Measurements from ENCODE around the gene SOX10.
A peak's percentile ranks its signal among the peaks of the same experiment; 100 is the strongest.
"Not testable (repeated sequence)": the region's sequence is repeated elsewhere in the genome, so short reads cannot be mapped to it uniquely, and the experiment has no call there.

Gene SOX10

GRCh38 chr22:37959231-37959825, 25.0 kb downstream of the SOX10 start:
- no peak for DNase-seq

DNA sequence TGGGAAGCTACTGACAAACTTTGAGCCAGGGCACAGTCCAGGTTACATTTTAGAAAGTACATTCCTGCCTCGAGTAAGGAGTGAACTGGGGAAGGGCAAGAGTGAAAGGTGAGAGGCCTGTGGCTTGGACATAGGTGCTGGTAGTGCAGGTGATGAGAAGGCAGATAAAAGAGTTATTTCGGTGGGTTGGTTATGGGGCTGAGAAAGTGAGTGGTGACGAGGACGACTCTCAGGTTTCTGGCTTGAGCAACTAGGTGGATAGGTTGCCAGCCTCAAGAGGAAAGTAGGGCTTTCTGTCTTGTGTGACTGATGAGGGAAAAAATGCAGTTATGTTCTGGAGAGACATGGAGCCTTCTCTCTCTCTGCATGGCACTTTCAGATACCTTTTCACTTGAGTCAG, 27.1 kb downstream of the SOX10 start:
- DNase-seq, result no peak

DNA sequence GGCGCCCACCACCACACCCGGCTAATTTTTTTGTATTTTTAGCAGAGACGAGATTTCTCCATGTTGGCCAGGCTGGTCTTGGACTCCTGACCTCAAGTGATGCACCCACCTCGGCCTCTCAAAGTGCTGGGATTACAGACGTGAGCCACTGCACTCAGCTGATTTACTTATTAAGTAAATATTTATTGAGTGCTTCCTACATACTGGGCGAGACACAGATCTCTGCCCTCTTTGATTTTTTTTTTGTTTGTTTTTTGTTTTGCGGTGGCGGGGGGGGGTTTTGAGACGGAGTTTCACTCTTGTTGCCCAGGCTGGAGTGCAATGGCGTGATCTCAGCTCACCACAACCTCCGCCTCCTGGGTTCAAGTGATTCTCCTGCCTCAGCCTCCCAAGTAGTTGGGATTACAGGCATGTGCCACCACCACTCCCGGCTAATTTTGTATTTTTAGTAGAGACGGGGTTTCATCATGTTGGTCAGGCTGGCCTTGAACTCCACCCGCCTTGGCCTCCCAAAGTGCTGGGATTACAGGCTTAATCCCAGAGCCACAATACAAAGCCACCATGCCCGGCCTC, 28.4 kb downstream of the SOX10 start:
- DNase-seq, result not testable (repeated sequence)

DNA sequence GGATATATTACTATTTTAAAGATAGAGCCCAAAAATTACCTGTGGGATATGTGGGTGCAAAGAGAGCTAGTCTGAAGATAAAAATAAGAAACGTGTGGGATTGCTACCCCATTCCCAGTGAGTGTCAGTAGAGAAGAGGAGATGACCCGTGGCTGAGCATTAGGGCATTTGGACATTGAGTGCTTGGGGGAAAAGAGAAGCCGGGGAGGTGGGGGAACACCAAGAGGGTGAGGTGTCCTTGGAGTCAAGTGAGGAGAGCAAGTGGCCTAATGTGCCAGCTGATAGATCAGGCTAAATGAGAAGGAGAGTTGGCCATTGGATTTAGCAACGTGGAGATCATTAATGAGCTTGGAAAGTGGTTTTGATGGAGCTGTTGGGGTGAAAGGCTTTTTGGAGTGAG, 29.7 kb downstream of the SOX10 start:
- DNase-seq, result no peak

DNA sequence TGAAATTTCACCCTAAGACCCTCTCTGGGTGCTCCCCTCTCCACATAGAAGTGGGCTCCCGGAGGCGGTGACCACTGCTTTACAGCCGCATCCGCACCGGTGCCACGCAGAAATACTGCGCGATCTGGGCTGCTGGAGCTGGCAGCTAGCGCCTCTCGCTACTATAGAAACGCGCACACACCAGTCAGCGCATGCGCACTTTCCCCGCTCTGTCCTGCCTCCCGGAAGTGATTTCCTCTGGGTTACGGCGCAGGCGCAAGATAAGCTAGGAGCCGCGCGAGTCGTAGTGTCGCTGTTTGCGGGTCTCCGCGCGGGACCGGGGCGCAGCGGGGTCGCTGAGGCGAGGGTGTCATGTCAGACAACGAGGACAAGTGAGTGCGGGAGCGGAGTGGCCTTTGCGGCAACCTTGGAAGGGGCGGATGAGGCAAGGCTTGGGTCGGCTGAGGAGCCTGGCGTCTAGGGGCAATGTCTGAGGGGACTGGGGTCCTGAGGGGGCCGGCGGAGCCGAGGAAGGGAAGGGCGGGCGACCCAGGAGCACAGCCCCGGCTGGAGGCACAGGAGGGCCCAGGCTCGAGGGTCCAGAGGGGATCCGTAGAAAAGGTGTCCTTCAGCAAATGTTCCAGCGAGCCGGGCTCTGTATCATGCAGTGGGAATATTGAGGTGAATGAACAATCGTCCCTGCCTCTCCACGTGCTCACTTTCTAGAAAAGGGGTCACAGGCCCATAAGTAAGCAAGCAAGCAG, 30.7 kb downstream of the SOX10 start, which contains the start of the genes C22orf23 and POLR2F:
Gene C22orf23, minus strand, starts transcription at position 165 of the 743 bp plus-strand sequence. CDS start 452 bp downstream, outside the sequence.
Gene POLR2F, plus strand, starts transcription at position 263 of the 743 bp plus-strand sequence. Its CDS starts 89 bp downstream, at position 352.
- DNase-seq, result peak; percentile 78

DNA sequence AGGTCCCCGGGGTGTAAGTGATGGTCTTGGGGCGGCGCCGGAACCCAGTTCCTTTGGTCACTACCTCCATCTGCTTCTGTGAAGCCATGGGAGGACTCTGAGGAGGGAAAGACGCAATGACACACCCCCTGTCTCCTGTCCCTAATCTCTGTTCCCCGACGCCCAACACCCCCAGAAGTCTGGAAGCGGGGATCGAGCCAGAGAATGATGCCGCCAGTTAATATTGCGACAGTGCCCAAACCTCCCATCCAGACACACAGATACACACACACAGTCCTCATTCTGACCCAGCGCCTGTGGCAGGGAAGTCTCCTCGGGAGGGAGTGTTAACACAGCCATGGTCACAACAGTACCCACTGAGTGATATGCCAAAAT, 31.3 kb downstream of the SOX10 start:
- no peak for DNase-seq

- not testable (repeated sequence) for DNase-seq
Measured at GRCh38 chr22:37952629-37953028, 31.7 kb downstream of the SOX10 start.

DNA sequence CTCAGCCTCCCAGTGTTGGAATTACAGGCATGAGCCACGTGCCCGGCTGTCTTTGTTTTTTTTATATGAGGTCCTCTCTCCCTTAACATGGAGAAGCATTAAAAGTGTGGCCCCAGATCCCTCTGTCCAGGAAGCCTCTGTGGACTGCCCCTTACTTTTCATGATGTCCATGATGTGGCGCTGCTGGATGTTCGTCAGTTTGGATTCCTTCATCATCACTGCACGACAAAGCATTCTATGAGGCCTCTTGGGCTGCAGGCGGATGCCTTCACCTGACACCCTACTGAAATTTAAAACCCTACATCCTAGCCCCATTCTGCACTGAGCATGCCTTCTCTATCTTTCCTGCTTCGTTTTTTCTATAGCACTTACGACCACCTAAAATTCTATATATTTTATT, 33.0 kb downstream of the SOX10 start:
- no peak for DNase-seq

DNA sequence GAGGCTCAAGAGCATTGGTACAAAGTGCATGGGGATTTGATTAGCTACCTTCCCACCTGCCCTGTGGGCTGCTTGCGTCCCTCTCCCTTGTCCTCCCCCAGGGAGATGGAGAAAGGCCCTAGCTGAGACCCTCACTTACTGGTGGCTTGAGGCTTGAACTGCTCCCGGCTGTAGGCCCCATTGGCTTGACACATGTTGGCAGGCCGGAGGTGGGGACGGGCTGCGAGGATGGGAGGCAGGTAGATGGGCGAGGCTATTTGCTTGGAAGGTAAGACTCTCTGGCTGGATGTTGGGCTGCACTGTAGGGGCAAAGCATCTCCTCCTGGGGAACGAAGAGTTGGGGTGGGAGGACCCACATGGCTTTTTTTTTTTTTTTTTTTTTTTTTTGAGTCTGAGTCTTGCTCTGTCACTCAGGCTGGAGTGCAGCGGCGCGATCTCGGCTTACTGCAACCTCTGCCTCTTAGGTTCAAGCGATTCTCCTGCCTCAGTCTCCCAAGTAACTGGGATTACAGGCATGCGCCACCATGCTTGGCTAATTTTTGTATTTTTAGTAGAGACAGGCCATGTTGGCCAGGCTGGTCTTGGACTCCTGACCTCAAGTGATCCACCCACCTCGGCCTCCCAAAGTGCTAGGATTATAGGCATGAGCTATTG, 37.1 kb downstream of the SOX10 start:
- not testable (repeated sequence) for DNase-seq

GRCh38 chr22:37944423-37944822, 39.9 kb downstream of the SOX10 start:
- not testable (repeated sequence) for DNase-seq

DNA sequence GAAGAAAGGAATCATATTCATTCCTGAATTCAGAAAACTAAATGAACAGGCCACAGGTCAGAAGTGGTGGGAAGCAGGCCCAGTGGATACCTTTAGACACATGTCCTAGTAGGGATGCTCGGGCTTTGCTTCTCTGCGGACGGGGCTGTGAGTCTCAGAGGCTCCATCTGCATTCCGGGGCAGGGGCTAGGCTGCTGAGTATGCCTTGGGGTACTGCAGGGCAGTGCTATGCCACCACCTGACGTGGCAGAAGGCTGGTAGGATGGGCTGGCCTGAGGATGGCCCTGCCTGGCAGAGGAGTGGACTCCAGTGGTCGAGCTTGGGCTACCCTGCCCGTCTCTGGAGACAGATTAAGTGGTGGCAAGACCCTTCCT, 40.5 kb downstream of the SOX10 start:
- DNase-seq, result no peak

- no peak for DNase-seq
Measured at GRCh38 chr22:37943136-37943824, 41.1 kb downstream of the SOX10 start.

DNA sequence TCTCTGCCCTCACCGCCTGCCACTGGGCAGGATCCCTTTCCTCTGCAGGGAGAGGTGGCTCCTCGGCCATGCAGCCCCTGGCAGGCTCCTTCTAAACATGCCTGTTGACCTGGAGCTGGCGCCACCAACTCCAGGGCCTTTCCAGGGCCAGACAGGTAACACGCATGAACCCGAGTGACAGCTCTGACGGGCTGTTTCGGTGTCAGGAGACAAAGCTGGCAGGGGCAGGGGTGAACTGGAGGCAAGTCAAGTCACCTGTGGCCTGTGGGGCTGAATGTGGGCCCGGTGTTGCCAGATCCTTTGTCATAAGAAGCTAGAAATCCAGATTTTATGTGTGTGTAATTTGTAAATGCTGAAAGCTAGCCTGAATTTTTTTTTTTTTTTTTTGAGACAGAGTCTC, 42.2 kb downstream of the SOX10 start:
- DNase-seq, result no peak

DNA sequence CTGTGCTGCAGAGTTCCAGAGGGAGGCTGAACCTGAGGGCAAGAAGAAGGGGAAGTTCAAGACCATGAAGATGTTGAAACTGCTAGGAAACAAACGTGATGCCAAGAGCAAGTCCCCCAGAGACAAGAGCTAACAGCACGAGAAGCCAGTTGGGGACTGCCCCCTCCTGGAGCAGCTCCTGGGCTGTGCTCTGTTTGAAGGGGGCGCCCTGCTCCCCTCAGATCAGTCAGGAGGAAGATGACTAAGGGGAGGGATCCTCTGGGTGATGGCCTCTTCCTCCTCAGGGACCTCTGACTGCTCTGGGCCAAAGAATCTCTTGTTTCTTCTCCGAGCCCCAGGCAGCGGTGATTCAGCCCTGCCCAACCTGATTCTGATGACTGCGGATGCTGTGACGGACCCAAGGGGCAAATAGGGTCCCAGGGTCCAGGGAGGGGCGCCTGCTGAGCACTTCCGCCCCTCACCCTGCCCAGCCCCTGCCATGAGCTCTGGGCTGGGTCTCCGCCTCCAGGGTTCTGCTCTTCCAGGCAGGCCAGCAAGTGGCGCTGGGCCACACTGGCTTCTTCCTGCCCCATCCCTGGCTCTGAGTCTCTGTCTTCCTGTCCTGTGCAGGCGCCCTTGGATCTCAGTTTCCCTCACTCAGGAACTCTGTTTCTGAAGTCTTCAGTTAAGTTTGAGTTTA, 43.5 kb downstream of the SOX10 start:
- no peak for DNase-seq

- peak; percentile 7 for DNase-seq
Measured at GRCh38 chr22:37933711-37934376, 50.5 kb downstream of the SOX10 start.

DNA sequence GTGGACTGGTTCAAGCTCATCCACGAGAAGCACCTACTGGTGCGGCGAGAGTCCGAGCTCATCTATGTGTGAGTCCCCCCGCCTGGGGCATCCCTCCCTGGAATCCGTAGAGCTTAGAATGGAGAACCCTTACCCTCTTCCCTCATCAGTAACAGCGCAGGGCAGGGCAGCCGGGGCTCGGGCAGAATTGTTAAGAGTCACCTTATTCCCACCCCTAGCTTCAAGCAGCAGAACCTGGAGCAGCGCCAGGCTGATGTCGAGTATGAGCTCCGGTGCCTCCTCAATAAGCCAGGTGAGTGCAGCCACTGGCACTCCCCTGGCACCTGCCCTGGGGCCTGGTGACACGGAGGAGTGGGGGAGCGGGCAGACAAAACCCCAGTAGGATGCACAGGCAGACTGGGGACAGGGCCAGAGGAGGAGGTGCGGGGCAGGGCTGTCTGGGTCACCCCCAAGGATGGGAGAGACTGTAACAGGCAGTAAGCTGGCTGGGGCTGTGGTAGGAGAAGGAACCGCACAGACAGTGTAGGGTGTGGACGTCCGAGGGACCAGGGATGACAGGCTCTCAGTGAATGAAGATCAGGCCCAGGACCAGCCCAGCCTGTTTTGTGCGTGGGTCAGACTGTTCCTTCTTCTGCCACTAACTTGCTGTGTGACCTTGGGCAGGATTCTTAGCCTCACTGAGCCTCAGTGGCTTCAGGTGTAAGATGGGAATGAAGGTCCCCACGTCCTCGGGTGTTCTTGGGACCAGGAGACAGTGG, 51.4 kb downstream of the SOX10 start:
- no peak for DNase-seq

DNA sequence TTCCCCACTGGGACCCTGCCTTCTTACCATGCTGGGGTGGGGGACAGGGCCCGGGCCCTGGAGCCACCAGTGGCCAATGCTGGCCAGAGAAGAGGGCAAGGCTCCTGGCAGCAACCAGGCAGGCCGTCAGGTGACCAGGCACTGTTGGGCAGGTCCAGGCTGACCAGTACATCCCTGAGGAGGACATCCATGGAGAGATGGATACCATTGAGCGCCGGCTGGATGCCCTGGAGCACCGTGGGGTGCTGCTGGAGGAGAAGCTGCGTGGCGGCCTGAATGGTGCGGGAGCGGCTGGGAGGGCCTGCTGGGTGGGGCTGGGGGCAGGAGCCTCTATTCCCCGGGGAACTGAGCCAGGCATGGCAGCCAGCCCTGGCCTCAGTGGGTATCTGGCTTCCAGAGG, 52.0 kb downstream of the SOX10 start:
- DNase-seq, result no peak

DNA sequence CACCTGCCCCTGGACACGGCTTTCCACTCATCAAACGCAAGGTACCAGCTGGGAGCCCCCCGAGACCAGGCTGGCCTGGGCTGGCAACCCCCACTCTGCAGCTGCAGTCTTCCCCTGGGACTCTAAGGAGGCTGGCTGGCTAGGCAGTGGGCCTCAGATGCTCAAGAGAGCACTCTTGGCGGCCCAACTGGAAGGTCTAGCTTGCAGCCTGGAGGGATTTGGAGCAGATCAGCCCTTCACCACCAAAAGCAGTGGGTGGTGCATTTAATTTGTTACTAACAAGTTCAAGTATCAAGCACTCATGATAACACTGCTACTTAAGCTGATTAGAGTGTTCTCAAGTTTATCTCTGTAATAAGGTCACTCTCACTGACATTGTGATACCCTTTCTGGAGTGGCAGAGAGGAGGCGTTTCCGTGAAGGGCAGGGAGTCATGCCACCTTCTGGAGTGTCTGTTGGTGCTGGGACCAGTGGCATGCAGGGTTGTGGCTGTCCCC, 52.4 kb downstream of the SOX10 start:
- DNase-seq, result no peak

- DNase-seq, result no peak
Measured at GRCh38 chr22:37930952-37931440, 53.4 kb downstream of the SOX10 start.

DNA sequence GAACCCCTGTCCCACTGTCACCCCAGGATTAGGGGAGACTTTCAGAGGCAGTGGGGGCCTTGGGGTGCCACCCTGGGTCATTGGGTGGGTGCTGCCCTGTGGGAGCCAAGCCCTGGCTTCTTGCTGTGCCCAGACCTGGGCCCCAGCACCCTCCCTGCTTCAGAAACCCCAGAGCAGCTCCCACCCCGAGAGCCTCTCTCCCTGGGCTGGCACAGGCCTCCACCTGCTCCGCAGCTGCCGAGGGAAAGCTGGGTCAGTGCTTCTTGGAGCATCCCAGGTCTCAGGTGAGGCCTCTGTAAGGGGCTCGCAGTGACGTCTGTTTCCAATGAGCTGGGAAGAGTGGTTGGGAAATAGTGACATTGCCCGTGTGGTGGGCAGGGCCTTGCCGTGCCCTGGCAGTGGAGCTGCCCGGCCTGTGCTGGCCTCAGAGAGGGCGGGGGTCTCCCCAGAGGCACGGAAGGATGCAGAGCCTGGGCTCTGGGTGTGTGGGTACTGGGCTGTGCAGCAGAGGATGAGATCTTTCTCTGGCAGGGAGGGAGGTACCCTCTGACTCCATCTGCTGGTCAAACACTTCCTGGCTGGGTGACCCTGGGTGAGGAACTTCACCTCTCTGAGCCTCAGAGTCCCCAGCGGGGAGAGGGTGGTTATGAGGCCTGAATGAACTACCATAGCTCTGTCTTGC, 53.9 kb downstream of the SOX10 start:
- DNase-seq, result no peak
